CD4-positive, alpha-beta T cell treated with Interleukin-1 beta for 1 hour (primary cell): ENCODE measurements around the gene TSPAN15.
"Not testable (repeated sequence)": the region's sequence is repeated elsewhere in the genome, so short reads cannot be mapped to it uniquely, and the experiment has no call there.

Source experiments
- DNase-seq, 2 donors: peaks; one replicate each; pipeline ENCODE4 v3.0.0-alpha.2; 2020 to 2022

Gene TSPAN15

GRCh38 chr10:69449841-69450240, 1.4 kb upstream of the TSPAN15 start:
- DNase-seq: peak; percentile 22 to 60

- not testable (repeated sequence) for DNase-seq
Observed at GRCh38 chr10:69450395-69450794, 870 bp upstream of the TSPAN15 start.

- DNase-seq: no peak
Observed at GRCh38 chr10:69451784-69452251, 553 bp downstream of the TSPAN15 start.

- DNase-seq: no peak
Observed at GRCh38 chr10:69452676-69453415, 1.6 kb downstream of the TSPAN15 start.

GRCh38 chr10:69453795-69454194, 2.5 kb downstream of the TSPAN15 start:
- DNase-seq: no peak

DNA sequence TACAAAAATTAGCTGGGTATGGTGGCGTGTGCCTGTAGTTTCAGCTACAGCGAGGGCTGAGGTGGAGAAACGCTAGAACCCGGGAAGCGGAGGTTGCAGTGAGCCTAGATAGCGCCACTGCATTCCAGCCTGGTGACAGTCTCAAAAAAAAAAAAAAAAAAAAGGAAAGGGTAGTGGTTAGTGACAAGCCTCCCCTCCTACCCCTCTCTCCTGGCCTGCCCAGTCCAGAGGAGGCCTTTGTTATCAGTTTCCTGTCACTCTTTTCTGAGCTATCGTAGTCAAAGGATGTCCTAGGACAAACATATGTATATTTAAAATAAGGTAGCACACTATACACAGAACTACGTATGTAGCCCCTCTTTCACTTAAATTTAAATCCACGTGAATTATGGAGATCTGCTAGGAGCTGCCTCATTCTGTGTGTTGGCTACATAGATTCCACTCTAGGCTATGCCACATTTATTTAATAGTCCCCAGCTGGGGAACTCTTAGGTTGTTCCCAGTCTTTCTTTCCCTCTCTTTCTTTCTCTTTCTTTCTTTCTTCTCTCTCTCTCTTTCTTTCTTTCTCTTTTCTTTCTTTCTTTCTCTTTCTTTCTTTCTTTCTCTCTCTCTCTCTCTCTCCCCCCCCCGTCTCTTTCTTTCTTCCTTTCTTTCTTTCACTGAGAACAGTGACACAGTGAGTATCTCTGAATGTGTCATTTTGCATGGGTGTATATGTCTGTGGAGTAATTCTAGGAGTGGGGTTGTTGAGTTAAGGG, 3.9 kb downstream of the TSPAN15 start:
- DNase-seq: no peak

- DNase-seq: no peak
Observed at GRCh38 chr10:69456880-69457693, 5.8 kb downstream of the TSPAN15 start.

GRCh38 chr10:69457771-69458237, 6.5 kb downstream of the TSPAN15 start:
- DNase-seq: no peak

DNA sequence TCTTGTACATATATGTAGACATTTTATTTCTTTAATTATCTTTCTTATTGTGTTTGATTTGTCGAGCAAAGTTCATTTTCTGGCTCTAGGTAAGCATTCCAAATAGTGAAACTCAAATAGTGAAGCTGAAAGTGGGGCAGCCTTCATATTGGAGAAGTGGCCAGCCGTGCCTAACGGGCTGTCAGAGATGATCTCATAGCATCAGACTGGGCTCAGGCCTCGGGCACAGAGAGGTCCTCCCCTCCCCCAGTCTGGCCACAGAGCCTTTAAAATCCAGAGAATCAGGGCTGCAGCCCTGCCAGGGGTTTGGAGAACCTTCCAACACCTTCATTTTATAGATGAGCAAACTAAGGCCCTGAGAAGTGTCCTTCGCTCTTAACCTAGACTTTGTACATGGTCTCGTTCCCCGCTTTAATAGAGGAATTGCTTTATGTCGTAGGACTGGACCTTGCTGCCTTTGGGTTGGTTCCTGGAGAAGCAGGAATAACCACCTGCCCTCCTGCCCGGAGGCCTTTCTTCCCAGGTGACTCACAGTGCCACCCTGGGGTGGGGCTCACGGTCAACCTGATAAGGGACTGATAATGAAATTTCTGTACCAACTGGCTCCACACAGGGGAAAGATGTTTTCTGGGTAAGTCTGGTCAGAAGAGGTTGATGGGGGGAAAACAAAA, 7.3 kb downstream of the TSPAN15 start:
- DNase-seq: no peak

- no peak for DNase-seq
Observed at GRCh38 chr10:69459101-69459790, 8.0 kb downstream of the TSPAN15 start.

DNA sequence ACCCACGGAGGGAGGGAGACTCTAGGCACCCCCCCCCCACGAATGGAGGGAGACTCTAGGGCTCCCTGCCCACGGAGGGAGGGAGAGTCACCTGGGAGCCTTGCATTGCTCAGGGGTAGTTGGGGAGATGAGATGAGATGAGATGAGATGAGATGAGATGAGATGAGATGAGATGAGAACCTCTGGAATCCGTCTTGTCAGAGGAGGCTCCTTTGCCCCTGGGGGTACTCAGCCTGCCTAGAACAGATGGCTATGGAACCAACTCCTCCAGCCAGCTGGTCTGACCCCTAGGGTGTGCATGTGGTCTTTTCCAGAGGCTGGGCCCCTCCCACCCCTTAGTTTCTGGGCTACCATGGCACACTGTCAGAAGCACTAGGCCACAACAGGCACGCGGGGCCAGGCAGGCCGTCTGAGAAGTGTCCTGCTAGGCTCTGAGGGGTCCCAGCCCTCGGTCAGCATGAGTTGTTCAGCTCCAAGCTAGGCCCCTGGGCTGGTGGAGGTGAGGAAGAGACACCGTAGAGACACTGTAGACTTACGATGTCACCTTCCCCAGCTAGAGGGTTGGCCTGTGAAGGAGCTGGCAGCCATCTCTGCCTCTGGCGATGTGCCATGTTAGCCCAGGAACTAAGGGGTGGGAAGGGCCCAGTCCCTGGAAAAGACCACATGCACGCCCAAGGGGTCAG, 8.8 kb downstream of the TSPAN15 start:
- no peak for DNase-seq

- no peak for DNase-seq
Observed at GRCh38 chr10:69460576-69461242, 9.4 kb downstream of the TSPAN15 start.

DNA sequence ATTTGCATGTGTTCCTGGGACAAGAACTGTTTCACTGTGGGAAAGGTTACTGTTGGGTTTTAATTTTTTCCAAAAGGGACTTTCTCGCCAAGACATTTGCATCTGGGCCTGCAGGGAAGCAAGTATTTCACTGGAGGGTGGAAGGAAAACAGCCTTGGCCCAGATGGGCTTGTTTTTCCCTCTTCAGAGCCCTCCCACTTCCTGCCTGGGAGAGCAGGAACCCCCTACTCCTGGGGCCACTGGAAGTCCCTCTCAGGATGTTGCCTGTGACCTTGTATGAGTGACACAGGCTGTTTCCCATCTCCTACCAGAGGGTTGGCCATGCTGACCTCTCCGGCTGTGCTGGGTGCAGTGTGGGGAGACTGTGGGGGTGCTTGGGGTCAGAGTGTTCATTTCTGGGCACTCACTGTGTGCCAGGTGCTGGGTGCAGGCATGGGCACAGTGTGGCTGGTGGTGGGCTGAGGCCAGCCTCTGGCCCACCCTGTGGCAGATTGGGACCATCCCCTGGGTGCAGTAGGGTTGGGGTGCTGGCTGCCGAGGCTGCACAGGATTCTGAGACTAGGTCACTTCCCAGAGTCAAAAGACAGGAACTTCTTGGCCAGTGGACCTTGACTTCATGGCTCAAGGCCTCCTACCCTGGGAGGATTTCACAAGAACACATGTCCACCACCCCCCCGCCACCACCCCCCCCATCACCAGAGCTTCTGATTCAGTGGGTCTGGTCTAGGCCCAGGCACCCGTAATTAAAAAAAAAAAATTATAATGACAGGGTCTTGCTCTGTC, 10.2 kb downstream of the TSPAN15 start:
- DNase-seq: no peak

GRCh38 chr10:69463886-69464285, 12.6 kb downstream of the TSPAN15 start:
- no peak for DNase-seq

- no peak for DNase-seq
Observed at GRCh38 chr10:69464401-69464800, 13.1 kb downstream of the TSPAN15 start.

DNA sequence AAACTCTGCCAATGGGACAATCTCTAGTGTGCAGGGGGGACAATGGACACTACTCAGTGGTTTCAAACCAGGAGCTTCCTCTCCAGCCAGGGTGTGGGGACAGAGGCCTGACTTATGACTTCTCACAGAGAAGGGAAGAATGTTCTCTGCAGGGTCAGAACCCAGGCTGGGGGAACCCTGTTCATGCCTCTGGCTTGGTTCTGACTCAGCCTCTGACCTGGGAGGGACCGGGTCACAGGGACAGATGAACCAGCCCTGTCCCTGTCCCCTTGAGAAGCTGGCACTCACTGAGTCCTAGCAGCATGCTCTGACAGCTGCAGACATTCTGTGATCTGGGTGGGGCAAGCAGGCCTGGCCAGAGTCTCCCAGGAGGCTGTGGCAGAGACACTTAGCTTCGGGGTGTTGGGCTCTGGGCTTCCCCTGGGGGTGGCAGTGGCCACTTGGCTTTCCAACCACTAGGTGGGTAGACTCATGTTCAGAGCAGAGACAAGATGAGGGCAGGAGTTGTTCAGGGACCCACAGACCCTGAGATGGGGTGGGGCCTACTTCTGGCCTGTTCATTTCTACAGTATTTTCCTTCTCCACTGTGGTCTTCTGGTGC, 13.6 kb downstream of the TSPAN15 start:
- peak in 1 of 2 donors; percentile 24 for DNase-seq

DNA sequence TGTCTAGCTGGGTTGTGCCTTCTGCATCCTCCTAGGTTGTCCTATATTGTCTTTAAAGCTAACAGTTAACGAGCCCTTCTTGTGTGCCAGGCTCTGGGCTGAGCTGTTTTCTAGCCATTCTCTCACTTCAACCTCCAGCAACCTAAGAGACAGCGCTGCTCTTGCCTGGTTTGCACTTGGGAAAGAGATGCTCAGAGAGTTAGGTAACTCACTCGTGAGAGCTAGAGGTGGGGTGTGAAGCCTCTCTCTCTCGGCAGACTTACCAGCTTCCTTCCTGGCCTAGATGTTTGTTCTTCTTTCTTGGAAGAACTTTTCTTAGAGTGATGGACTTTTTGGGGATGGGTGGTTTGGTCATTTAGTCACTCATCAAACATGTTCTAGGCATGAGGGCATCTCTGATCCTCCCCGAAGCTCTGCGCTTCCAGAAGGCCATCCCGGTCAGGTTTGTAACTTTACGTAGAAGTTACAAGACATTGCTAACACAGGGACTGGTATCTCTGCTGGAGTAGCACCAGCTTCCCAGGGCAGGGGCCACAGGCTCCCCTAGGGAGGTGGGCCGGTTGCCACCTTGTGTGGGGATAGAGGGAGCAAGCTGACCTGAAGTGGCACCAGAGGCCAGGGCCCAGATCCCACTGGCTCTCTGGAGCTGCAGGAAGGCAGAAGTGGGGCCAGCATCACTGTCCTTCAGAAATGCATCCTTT, 14.3 kb downstream of the TSPAN15 start:
- no peak for DNase-seq

- no peak for DNase-seq
Observed at GRCh38 chr10:69466158-69466490, 14.9 kb downstream of the TSPAN15 start.

DNA sequence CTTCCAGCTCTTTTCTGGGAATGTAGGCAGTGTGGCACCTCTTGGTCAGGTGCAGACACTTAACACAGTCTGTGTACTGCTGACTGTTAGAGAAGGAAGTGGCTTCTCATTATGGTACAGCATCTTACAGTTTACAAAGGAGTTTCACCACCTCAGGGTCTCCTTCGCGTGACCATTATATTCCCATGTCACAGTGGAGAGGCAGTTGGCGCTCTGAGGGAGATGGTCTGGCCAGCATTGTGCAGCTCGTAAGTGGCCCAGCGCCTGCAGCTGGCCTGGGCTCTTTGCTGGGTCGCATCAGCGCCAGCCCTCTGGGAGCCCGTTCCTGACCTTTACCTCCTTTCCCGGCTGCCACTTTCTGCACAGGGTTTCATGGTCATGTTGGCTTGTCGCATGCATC, 15.4 kb downstream of the TSPAN15 start:
- no peak for DNase-seq
